ENCODE results near the gene STARD3.
"Not testable (repeated sequence)": the region's sequence is repeated elsewhere in the genome, so short reads cannot be mapped to it uniquely, and the experiment has no call there.

Gene STARD3

DNA sequence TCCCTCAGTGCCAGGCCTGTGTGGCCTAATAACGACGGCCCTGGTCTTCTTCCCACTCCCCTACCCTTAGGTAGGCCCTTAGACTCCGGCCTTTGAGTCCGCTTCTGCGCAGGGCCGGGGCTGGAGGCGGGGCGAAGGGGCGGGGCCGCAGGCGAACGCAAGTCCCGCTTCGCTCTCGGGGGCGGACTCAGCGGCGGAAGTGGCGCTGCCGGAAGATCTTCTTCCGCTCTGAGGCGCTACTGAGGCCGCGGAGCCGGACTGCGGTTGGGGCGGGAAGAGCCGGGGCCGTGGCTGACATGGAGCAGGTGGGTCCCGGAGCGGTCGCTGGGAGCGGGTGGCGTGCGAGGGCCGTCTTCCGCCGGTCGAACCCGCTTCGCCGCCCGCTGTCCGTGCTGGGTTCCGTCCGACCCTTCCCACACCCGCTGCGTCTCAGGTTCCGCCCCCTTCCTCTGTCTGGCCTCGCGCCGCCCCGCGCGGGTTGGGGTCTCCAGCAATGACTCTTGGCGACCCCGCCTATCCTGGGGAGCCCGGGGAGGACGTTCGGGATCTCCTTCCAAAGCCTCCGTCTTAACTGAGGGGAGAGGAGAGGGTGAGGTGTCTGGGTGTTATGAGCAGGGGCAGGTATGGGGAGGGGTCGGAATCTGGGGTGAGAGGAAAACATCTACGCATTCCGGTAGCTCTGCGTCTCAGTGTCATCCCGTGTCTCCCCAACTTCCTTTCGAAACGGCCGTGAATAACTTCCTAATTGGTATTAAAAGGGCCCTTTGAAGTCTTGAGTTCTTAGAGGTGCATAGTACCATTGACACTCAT is at the start of gene STARD3:
TSS of gene STARD3 (plus strand) at position 218 of the 810 bp plus-strand sequence. CDS start 16,388 bp downstream, outside the sequence.
- peak; percentile 82 to 93 for DNase-seq (ENCODE audit: low read depth in 2 of 2)

DNA sequence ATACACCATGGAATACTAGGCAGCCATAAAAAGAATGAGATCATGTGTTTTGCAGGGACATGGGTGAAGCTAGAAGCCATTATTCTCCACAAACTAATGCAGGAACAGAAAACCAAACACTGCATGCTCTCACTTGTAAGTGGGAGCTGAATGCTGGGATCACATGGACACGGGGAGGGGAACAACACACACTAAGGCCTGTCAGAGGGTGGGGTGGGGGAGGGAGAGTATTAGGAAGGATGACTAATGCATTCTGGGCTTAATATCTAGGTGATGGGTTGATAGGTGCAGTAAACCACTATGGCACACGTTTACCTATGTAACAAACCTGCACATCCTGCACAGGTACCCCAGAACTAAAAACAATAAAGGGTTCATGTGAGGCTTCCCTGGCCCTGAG is 46.8 kb upstream of the STARD3 start:
- DNase-seq (ENCODE audit: low read depth in 2 of 2), result not testable (repeated sequence)

DNA sequence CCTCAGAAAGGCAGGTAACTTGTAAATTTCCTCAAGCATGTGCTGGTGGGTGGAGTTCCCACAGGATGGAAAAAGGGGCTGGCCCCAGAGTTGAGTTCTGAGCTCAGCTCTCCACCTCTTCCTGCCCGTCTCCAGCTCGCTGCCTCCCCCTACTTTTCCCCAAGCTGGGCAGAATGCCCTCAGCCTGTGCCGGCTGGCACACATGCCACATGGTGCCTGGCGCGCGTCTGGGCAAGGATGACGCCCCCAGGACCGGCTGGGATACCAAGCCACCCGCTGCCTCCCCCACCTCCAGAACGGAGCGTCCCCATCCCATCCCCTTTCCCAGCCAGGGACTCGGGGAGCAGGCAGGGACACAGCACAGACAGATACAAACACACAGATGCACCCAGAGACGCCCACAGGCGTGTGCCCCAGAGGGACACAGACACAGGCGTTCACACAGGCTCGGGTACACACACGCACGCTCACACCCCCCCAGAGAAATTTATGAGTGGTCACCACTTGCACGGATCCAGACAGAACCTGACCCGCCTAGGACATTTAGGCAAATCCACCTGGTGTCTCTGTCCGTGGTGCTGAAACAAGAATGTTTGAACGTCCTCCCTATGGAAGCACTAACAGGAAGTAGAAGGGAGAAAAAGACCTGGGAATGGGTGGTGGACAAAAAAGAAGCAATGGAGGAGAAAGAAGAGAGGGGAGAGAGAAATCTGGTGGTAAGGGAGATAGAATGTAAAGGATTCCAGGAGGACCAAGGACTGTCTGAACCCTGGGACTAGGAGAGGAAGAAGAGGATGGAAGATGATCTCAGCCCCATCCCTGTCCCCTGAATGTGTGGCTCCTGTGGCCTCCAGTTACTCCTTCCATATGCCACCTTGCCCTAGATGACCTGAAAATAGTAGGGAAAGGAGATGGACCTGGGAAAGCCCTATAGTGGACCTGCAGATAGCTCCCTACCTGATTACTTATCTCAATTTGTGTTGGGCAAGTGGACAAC is 44.7 kb upstream of the STARD3 start:
- DNase-seq (ENCODE audit: low read depth in 2 of 2), result no peak

DNA sequence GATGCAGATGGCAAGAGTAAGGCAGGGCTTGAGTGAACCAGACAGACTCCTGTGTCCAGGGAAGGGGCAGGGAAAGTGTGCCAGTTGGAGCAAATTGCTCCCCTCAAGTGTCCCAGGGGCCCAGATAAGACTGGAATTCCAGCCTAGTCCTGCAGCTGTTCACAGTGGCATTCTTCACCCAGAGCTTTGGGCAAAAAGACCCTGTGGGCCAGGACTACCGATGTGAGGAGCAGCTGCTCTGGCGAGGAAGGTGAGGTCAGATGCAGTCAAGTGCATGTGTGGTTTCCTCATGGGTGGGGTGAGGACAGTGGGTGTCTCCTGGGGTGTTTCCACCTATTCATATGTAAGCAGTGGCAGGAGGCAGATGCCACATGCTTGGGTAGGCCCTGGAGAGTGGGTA is 43.6 kb upstream of the STARD3 start:
- DNase-seq (ENCODE audit: low read depth in 2 of 2), result no peak

DNA sequence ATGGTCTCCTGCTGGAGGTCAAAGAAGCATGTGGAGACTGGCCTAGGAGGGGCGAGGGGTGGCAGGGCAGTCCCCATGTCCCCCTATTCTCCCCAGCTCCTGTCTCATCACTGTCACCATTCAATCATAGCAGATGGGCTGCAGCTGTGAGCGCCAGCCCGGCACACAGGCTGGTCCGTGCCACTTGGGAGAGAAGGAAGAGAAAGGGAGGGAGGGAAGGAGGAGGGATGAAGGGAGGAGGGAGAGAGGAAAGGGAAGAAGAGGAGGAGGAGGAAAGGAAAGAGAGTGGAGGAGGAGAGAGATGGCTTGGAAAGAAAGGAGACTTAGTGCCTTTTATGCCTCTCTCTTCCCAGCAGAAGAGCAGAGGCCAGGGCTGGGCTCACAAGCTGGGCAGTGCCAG is 41.6 kb upstream of the STARD3 start:
- no peak for DNase-seq (ENCODE audit: low read depth in 2 of 2)

DNA sequence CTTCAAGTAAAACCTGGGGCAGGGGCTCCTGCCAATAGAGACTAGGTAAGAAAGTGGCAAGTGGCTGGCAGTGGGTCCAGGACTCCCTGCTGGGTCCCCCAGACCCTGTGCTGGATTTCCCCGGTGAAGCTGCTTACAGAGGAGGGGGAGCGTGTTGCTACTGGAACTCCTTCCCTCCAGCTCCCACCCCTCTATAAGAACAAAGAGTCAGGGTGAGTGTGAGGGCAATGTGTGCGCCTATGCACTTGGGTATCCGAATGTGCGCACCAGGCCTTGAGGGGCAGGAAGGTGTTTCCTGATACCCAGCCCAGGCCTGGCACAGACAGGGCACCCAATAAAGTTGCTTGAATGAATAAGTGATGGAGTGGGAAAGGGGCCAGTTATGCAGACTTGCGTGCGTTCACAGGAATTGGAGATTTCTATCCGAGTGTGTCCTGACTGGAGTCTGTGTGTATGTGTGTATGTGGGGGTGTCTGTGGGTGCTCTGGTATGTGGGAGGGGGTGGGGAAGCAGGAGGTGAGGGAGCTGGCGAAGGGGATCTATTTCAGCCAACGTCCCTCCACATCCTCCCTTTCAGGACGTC is 40.9 kb upstream of the STARD3 start:
- DNase-seq (ENCODE audit: low read depth in 2 of 2), result no peak

DNA sequence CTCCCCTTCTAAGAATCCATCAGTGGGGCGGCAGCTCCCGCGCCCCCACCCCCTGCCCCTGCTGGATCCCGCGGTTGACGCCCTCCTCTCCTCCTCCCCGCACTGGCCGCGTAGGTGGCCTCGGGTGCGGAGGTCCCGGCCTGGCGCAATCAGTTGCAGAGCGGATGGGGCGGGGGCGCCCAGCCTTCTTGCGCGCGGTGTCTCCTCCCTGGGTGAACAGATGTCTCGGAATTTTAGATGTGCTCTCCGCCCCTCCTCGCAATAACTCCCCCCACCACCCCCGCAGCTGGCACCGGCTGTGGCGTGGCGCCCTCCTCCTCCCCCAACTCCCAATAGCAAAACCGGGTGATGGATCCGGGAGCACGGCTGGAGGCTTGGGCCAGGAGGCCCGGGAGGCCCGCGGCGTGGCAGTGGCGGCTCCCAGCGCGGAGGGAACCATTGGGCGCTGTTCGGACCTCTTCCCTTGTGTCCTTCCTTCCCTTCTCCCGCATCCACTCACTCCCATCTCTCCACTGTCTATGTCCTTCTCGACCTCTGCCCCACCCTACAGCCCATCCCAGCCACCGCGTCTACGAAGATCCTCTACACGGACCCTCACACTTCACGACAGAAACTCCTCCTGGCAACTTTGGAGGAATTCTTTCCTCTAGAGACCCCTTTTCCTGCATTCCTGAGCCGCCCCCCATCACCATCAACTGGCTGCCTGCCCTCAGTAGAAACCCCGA is 40.2 kb upstream of the STARD3 start:
- DNase-seq (ENCODE audit: low read depth in 2 of 2), result no peak

DNA sequence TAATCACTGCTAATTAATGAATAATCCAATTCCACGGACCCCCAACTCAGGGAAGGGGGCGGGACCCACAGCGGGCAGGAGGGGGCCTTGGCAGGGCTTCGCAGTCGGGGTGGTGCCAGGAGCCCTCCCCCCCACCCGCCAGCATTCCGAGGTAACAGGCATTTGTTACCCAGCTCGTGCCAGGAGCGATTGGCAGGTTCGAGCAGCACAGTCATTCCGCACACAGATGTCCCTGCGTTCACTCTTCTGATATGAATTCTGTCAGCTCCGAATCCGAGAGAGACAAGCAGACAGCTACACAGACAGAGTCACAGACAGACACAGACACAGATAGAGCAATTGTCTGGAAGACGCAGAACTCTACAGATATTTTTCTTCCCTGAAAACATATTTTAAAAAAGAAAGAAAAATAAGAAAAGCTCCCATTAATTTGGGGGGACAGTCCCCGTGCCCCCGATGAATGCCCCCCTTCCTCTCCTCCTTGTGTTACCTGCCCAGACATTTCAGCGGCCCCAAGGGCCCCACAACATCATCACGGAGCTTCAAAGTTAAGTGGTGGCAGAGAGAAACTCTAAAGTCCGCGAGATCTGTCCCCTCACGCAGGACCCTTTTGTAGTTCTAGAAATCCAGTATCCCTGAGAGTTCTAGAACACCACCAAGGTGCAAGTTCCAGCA is 39.4 kb upstream of the STARD3 start:
- DNase-seq (ENCODE audit: low read depth in 2 of 2), result no peak

DNA sequence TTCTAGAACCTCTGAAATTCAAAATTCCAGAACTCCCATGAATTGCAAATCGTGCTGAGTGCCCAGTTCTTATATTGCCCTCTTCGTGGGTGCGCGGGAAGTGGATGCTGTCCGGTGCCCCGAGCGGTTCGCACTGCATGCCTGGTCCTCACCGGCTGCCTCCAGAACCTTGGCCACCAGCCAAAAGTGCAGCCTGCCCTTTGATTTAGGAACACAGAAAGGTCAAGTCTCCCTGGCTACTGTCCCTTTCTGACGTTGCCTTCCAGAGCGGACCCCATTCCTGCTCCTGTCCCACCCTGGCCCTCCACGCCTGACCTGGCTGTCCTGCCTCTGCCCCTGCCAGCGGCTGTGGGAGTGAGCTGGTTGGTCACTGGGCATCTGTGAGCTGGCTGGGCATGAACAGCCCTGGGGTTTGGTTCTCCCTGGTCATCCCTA is 38.9 kb upstream of the STARD3 start:
- DNase-seq (ENCODE audit: low read depth in 2 of 2), result no peak

DNA sequence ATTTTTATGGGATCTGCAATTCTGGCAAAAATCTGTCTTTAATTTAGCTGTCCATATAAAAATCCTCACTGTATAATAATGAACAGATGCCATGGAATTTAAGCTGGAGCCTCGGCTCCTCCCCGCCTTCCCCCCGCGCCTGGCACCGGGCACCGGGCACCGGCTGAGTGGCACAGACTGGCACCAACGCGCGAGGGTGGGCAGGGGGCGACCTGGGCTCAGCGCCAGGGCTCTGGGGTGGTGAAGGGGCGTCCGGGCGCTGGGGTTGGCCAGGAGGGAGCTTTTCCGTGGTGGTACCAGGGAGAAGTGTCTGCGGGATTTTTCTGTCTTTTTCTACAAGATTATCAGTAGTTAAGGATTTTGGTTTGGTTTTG is 38.3 kb upstream of the STARD3 start:
- DNase-seq (ENCODE audit: low read depth in 2 of 2), result no peak

DNA sequence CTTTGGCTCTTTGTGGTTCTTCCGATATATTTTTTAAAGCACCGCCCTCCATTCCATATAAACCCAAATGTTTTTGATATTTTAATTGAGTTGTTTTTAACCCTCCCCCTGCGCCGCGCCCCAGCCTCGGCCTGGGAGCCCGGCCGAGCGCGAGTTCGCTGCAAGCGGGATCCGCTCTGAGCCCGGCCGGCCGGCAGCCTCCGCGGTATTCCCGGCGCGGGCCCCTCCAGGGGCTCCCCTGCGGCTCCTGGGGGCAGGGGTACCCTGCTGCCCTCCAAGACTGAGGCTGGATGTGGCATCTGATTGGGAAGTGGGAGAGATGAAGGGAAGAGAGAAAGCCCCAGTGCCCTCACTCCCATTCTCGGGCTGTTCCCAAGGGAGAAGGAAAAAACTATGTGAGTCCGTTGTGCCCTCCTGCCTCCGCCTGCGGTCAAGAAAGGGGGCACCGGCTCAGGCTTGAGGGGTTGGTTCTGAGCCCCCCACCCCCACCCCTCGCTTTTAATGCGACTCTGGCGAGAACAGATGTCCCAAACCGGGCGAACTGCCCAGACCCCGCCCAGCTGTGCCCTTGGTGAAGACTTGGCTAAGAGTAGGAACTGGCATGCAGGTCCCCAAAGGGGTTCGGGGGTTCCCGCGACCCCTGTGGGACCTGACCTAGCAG is 37.8 kb upstream of the STARD3 start:
- no peak for DNase-seq (ENCODE audit: low read depth in 2 of 2)

DNA sequence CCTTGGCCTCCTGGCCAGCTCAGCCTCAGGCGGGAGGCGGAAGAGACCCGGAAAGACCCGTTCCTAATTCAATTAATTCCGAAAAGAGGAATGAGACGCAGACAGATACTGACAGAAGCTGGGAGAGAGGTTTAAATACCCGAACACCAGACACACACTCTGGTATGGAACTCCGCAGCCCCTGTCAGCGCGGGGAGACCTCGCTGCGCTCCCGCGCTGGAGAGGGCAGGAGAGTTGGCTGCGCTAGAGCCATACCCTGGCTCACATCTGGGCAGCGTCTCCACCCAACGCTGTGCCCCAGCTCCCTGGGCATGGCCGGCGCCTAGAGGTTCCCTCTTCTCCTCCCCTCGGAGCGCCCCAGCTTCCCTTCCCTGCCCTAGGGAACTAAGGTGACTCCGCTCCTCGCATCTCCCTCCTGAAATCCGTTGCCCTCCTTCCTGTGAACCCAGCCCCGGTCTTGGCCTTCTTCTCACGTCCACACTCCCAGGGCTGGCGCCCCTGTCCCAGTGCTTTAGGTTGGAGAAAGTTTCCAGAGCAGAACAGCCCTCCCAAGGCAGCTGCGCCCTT is 37.2 kb upstream of the STARD3 start:
- DNase-seq (ENCODE audit: low read depth in 2 of 2), result no peak

DNA sequence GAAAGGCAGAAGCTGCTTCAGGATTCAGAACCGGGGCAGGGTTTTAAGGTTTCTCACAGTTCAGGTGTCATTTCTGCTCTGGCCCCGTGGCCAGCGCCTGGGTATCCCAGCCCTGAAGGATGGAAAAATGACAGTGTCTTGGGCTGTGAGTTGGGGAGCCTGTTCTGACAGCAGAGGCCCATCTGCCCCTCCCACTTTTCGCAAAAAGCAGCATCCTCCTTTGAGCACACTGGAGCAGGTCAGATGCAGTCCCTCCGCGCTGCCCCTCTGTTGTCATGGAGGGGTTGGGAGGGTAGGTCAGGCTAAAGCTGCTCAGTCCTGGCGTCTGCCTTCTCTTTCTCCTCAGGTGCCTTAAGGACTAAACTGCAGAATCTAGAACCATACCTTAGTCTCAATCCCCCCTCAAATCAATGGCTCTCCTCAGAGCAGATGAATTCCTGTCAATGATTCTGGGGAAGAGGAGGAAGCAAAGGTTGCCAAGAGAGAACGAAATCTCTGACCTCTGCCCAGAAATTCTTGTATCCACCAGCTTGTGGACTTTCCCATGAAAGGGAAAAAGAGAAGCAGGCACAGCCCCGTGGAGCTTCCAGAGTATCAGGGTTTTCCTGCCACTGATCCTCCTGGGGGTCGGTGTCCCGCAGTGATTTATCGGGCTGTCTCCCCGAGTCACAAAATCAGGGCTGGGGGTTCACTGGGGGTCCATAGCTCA is 36.5 kb upstream of the STARD3 start:
- DNase-seq (ENCODE audit: low read depth in 2 of 2), result no peak

DNA sequence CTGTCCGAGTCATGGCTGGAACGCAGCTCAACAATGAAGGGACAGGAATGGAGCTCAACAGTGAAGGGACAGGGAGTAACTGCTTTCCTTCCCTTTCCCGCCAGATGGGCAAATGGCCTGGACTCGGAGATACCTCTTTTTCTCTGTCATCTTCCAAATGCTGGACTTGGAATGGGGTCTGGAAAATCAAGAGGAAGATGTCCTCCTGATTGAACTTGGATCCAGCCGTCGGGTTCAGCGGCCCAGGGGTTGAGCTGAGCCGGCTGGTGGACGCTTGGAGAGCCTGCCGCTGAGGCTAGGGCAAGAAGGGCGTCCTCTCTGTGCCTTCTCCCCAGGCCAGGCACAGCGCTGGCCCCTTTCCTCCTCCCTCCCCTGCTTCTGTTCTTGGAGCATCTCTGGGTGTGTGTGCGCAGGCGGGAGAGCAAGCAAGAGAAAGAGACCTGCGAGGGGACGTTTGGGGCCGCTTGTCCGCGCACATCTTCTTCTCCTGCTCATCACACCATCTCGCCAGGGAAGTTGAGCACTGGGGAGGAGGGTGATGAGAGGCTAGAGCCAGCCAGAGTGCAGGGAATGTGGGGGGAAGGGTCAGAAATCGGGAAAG is 35.8 kb upstream of the STARD3 start:
- DNase-seq (ENCODE audit: low read depth in 2 of 2), result no peak

DNA sequence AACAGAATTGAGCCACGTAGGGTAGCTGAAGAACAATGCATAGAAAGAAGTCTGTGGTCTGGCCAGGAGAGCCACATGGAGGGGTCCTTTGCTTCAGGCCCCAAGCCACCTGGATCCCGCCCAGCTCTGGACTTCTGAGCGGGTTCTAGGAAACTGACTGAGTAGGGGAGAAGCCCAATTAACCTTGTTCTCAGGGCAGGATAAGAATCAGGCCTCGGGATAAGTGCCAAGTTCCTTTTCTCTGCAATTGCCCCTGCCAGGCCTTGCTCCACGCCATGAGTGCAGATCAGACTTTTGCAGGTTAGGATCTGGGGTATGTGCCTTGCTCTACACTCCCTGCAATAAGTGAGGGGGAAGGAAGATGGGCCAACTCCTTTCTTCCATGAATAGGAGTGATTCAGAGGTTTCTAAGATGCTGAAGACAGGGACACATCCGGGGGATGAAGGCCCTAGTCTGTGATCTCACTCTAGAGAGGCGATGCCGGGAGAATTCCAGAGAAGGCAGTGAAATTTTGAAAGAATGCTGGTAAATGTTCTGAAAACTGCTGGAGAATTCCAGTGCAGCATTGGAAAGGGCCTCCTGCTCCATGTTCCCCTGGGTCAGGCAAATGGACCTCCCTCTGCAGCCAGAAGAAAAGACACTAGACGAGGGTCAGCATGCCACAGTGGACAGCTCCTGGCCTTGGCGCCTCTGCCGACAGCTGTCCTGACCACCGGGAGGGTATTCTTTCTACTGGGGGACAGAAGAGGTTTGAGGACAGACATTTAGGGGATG is 35.0 kb upstream of the STARD3 start:
- no peak for DNase-seq (ENCODE audit: low read depth in 2 of 2)

DNA sequence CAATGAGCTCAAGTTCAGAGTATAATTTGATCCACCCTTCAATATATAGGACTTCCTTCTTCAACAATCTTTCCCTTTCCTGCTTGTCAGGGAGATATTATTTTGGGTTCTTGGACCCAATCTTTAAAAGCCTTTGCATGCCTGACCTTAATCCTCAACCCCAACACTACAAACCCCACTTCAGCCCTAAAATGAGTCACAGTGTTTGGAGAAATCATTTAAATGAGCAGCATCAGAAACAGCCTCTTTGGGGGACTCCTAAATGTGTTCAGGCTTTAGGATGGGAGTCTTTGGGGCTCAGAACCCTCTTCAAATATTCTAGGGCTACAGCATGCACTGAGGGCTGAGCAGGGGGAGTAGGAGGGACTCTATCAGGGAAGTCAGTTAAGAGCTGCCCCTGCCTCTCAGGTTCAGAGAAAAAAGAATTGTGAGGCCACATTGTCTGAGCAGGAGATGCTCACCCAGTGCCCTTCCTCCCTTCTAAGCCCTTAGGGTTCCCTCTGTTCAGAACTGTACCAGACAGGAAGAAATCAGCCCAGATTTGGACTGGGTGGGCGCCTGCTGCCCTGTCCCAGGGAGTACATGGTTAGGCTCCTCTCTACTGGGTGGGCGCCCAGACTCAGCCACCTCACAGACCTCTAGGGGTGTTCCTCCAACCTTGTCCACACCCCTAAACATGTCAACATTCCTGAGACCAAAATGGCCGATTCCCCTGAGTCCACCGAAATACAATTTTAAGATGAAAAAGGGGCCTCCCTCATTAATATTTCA is 34.2 kb upstream of the STARD3 start:
- no peak for DNase-seq (ENCODE audit: low read depth in 2 of 2)

DNA sequence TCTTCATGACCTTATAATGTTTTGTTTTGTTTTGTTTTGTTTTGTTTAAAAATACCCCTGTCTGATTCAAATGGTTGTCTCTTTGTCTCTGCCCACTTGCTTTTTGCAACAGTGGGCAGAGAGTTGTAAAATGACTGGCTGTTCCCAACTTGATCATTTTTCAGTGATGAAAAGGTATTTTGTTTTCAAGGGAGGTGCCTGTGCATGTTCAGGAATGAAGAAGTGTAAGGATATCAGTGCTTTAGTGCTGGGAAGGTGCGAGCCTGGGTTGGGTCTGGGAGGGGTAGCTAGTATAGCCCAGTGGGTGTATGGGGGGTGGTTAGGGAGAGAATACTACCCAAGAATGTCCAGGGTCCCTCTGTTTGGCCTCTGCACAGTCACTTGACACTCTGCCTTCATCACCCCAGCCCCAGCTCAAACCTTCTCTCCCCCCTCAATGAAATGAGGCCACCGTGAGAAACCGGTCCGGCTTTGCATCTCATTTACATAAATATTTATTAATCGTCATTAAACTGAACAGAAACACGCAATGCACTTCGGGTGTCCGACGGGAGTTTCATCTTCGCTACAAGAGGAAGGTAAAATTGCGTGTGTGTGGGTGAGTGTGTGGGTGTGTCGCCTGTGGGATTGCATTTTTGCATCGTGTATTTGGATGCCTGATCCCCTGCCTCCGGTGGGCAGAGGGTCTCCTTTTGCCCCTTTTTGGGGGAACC is 33.5 kb upstream of the STARD3 start:
- DNase-seq (ENCODE audit: low read depth in 2 of 2), result no peak
